Activated CD4-positive, alpha-beta T cell treated with anti-CD3 and anti-CD28 coated beads, Interleukin-2, amount 10 ng/mL, durations not matched to agents 7 days and 5 days (primary cell): Measurements from ENCODE around the gene MICALL1. TPM values are rescaled to one million over a fixed set of nuclear protein-coding genes. Genes with fewer than 3 reads are reported as not detected.

Source experiments
- CTCF ChIA-PET: fragments of 350-600 bp; sonication (Branson Sonifier 250); formaldehyde crosslinking; loops from one replicate; lab custom pipeline; 2021; ENCODE audit warnings: antibody characterized with exemption; lab: Charles Lee
- POLR2A ChIA-PET: fragments of 350-600 bp; sonication (Branson Sonifier 250); formaldehyde crosslinking; loops from one replicate; lab custom pipeline; 2021; ENCODE audit warnings: antibody characterized with exemption; lab: Charles Lee
- DNase-seq: peaks from one replicate; pipeline ENCODE4 v3.0.0-alpha.2; 2020
- H3K27ac Mint-ChIP-seq: one replicate; pipeline ENCODE4 v1.8.0; 2021; ENCODE audit warnings: mild to moderate bottlenecking, moderate library complexity, mixed read lengths
- H3K27me3 Mint-ChIP-seq: one replicate; pipeline ENCODE4 v1.8.0; 2021; ENCODE audit warnings: mixed read lengths
- H3K36me3 Mint-ChIP-seq: one replicate; pipeline ENCODE4 v1.8.0; 2021; ENCODE audit warnings: low read depth, mixed read lengths
- H3K4me1 Mint-ChIP-seq: one replicate; pipeline ENCODE4 v1.8.0; 2021; ENCODE audit warnings: mixed read lengths
- H3K4me3 Mint-ChIP-seq: one replicate; pipeline ENCODE4 v1.8.0; 2021; ENCODE audit warnings: mild to moderate bottlenecking, moderate library complexity, mixed read lengths
- H3K9me3 Mint-ChIP-seq: one replicate; pipeline ENCODE4 v1.8.0; 2021; ENCODE audit warnings: mixed read lengths
- total RNA-seq, 2 experiments: library from RNA; stranded (reverse); gene quantifications; one replicate each; pipeline ENCODE4 v1.2.3, GENCODE V29; 2021

MICALL1 gene
- total RNA-seq, 2 experiments from 2014 or later, result 27.6 to 30.7 TPM

- peaks cover 33% of the 10 kb centered on the region for H3K4me1 Mint-ChIP-seq
- no peak for DNase-seq
- no peaks in the 10 kb centered on the region for H3K9me3 Mint-ChIP-seq
- no peaks in the 10 kb centered on the region for H3K27me3 Mint-ChIP-seq
- no peak overlapping the region for H3K27ac Mint-ChIP-seq
- CTCF ChIA-PET, result interaction anchor here (1.9 kb wide), 1 partner anchor 23 kb away, joined by 6 read pairs; no protein-coding TSS in a partner anchor
- no peak overlapping the region for H3K4me3 Mint-ChIP-seq
- H3K36me3 Mint-ChIP-seq, result peaks cover 2% of the 10 kb centered on the region
- POLR2A ChIA-PET, result no interaction called here
These were observed 5.0 kb downstream of the MICALL1 start for GRCh38 chr22:37910890-37911672.

DNA sequence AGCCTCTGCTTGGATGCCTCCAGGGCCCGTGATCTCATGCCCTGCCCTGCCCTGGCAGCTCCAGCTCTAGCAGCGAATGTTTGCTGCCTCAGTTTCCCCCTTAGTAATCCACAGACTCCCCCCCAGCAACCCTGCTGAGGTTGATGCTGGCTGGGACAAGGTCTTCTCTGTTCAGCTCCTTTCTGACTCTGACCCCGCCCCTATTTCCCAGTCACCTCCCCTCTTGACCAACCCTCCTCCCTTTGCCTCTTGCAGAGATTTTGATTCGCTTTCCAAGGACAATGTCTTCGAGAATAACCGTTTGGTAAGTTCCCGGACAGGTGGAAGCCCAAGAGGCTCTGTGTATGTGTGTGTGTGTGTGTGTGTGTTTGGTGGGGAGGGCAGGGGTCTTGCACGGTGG is 5.6 kb downstream of the MICALL1 start:
- Mint-ChIP-seq H3K4me1 (peaks cover 33% of the 10 kb centered on the region), H3K27ac (no peak overlapping the region), H3K36me3 (peaks cover 6% of the 10 kb centered on the region), H3K9me3 (no peaks in the 10 kb centered on the region), H3K4me3 (no peak overlapping the region), H3K27me3 (no peaks in the 10 kb centered on the region)
- ChIA-PET CTCF (interaction anchor here (1.9 kb wide), 1 partner anchor 22 kb away, joined by 6 read pairs; no protein-coding TSS in a partner anchor), POLR2A (no interaction called here)
- no peak for DNase-seq

GRCh38 chr22:37912171-37912570 is 6.1 kb downstream of the MICALL1 start:
- Mint-ChIP-seq H3K4me1 (peaks cover 30% of the 10 kb centered on the region), H3K4me3 (no peak overlapping the region), H3K27me3 (no peaks in the 10 kb centered on the region), H3K9me3 (no peaks in the 10 kb centered on the region), H3K36me3 (peaks cover 6% of the 10 kb centered on the region), H3K27ac (no peak overlapping the region)
- POLR2A ChIA-PET, result no interaction called here
- CTCF ChIA-PET, result interaction anchor here (1.9 kb wide), 1 partner anchor 22 kb away, joined by 6 read pairs; no protein-coding TSS in a partner anchor
- DNase-seq, result no peak

DNA sequence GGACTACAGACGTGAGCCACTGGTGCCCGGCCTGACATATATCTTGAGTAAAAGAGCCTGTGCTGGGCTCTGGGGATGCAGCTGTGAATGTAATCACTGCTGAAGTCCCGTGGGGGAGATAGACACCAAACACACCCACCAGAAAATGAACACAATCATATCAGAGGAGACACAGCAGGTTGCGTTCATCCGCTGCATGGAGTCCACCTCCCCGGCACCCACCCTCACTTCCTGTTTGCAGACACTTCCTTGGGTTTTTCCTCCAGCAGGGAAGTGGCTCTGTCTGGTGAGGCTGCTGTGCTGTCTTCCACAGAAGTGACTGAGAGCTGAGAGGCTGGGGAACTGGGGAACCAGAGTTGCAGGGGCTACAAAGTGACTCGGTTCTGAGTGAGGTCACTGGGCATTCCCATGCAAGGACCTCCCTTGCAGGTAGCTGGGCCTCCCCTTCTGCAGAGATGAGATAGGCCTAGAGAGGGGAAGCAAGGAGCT is 7.2 kb downstream of the MICALL1 start:
- no peak overlapping the region for H3K4me3 Mint-ChIP-seq
- H3K4me1 Mint-ChIP-seq, result peaks cover 22% of the 10 kb centered on the region
- no peak overlapping the region for H3K27ac Mint-ChIP-seq
- no peaks in the 10 kb centered on the region for H3K9me3 Mint-ChIP-seq
- peaks cover 11% of the 10 kb centered on the region for H3K36me3 Mint-ChIP-seq
- no peak for DNase-seq
- CTCF ChIA-PET, result no interaction called here
- POLR2A ChIA-PET, result no interaction called here
- no peaks in the 10 kb centered on the region for H3K27me3 Mint-ChIP-seq

GRCh38 chr22:37916311-37916710 is 10.2 kb downstream of the MICALL1 start:
- POLR2A ChIA-PET, result interaction anchor here (0.6 kb wide), 1 partner anchor 66 kb away, joined by 4 read pairs; no protein-coding TSS in a partner anchor
- H3K4me3 Mint-ChIP-seq, result no peak overlapping the region
- H3K27me3 Mint-ChIP-seq, result no peaks in the 10 kb centered on the region
- peaks cover 26% of the 10 kb centered on the region for H3K4me1 Mint-ChIP-seq
- H3K9me3 Mint-ChIP-seq, result no peaks in the 10 kb centered on the region
- CTCF ChIA-PET, result interaction anchor here (0.6 to 0.8 kb wide), 2 partner anchors 11 to 39 kb away, joined by 3 to 4 read pairs; partner anchors contain the start of gene MICALL1
- no peak for DNase-seq
- peaks cover 15% of the 10 kb centered on the region for H3K36me3 Mint-ChIP-seq
- H3K27ac Mint-ChIP-seq, result no peak overlapping the region

GRCh38 chr22:37917874-37918548 is 11.9 kb downstream of the MICALL1 start:
- H3K4me3 Mint-ChIP-seq, result no peak overlapping the region
- H3K27ac Mint-ChIP-seq, result no peak overlapping the region
- H3K27me3 Mint-ChIP-seq, result no peaks in the 10 kb centered on the region
- no peak for DNase-seq
- POLR2A ChIA-PET, result no interaction called here
- peaks cover 16% of the 10 kb centered on the region for H3K4me1 Mint-ChIP-seq
- no peaks in the 10 kb centered on the region for H3K9me3 Mint-ChIP-seq
- peaks cover 17% of the 10 kb centered on the region for H3K36me3 Mint-ChIP-seq
- CTCF ChIA-PET, result interaction anchor here (1.6 kb wide), 1 partner anchor 19 kb away, joined by 4 read pairs; no protein-coding TSS in a partner anchor

- ChIA-PET CTCF (interaction anchor here (0.7 to 1.6 kb wide), 3 partner anchors 15 to 101 kb away, joined by 3 to 4 read pairs (median 4); no protein-coding TSS in a partner anchor), POLR2A (no interaction called here)
- Mint-ChIP-seq H3K36me3 (peaks cover 15% of the 10 kb centered on the region), H3K27ac (no peak overlapping the region), H3K9me3 (no peaks in the 10 kb centered on the region), H3K4me1 (peaks cover 11% of the 10 kb centered on the region), H3K4me3 (no peak overlapping the region), H3K27me3 (no peaks in the 10 kb centered on the region)
- DNase-seq, result no peak
These were observed 12.6 kb downstream of the MICALL1 start for GRCh38 chr22:37918580-37919270.

GRCh38 chr22:37920126-37920525 is 14.0 kb downstream of the MICALL1 start:
- H3K27ac Mint-ChIP-seq, result peak overlapping the region; percentile 91
- DNase-seq, result no peak
- peaks cover 15% of the 10 kb centered on the region for H3K36me3 Mint-ChIP-seq
- no peaks in the 10 kb centered on the region for H3K27me3 Mint-ChIP-seq
- H3K4me1 Mint-ChIP-seq, result peaks cover 11% of the 10 kb centered on the region
- peak overlapping the region; percentile 17 for H3K4me3 Mint-ChIP-seq
- POLR2A ChIA-PET, result no interaction called here
- CTCF ChIA-PET, result interaction anchor here (0.7 to 1.4 kb wide), 2 partner anchors 15 to 102 kb away, joined by 3 read pairs; no protein-coding TSS in a partner anchor
- H3K9me3 Mint-ChIP-seq, result no peaks in the 10 kb centered on the region

DNA sequence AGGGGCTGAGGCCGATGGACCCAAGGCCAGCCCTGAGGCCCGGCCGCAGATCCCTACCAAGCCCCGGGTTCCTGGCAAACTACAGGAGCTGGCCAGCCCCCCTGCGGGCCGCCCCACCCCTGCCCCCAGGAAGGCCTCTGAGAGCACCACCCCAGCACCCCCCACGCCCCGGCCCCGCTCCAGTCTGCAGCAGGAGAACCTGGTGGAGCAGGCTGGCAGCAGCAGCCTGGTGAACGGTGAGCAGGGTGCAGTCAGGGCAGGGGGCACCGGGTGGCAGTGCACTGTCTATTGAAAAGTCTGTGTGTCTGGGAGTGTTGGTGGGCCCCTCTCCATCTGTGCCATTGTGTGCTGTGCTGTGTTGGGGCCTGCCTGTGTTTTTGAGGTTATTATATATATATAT is 16.1 kb downstream of the MICALL1 start:
- CTCF ChIA-PET, result no interaction called here
- no peak overlapping the region for H3K27ac Mint-ChIP-seq

GRCh38 chr22:37923927-37924326 is 17.8 kb downstream of the MICALL1 start:
- CTCF ChIA-PET, result no interaction called here
- Mint-ChIP-seq H3K9me3 (no peaks in the 10 kb centered on the region), H3K27ac (no peak overlapping the region), H3K36me3 (peaks cover 12% of the 10 kb centered on the region), H3K27me3 (no peaks in the 10 kb centered on the region), H3K4me1 (peaks cover 8% of the 10 kb centered on the region), H3K4me3 (no peak overlapping the region)
- DNase-seq, result no peak
- POLR2A ChIA-PET, result no interaction called here

More for the DNA sequence above, 16.1 kb downstream of the MICALL1 start:
- POLR2A ChIA-PET, result no interaction called here
- Mint-ChIP-seq H3K9me3 (no peaks in the 10 kb centered on the region), H3K27me3 (no peaks in the 10 kb centered on the region), H3K4me3 (no peak overlapping the region), H3K4me1 (peaks cover 11% of the 10 kb centered on the region), H3K36me3 (peaks cover 11% of the 10 kb centered on the region)
- DNase-seq, result no peak

DNA sequence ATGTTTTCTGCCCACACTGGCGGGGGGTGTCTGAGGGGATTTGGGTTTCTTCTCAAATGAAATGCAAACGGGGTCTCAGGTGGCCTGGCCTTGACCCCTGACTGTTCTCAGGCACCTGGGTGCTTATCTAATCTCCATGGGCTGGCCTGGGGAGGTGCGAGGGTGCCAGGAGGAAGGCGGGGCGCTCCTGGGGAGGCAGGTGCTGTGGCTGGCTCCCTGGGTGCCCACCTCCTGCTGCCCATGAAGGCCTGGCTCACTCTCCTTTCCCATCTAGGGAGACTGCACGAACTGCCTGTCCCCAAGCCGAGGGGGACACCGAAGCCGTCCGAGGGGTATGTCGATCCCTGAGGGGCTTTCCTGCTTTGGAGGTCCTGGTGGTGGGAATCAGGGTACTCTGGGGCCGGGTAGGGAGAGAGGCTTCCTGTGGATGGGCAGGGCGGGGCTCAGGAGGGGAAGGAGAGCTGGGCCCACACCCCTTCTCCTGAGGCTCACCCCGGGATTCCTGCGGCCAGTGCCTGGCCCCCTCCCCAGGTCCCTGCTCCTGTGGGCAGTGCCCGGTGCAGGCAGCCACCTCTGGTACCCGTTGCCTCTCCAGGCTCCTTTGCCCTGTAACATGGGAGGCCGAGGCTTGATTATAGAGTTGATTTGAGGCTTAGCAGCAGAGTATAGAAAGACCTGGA is 18.4 kb downstream of the MICALL1 start:
- peaks cover 8% of the 10 kb centered on the region for H3K4me1 Mint-ChIP-seq
- no peaks in the 10 kb centered on the region for H3K9me3 Mint-ChIP-seq
- H3K27me3 Mint-ChIP-seq, result no peaks in the 10 kb centered on the region
- DNase-seq, result no peak
- ChIA-PET CTCF (no interaction called here), POLR2A (no interaction called here)
- no peak overlapping the region for H3K27ac Mint-ChIP-seq
- no peak overlapping the region for H3K4me3 Mint-ChIP-seq
- H3K36me3 Mint-ChIP-seq, result peaks cover 14% of the 10 kb centered on the region

DNA sequence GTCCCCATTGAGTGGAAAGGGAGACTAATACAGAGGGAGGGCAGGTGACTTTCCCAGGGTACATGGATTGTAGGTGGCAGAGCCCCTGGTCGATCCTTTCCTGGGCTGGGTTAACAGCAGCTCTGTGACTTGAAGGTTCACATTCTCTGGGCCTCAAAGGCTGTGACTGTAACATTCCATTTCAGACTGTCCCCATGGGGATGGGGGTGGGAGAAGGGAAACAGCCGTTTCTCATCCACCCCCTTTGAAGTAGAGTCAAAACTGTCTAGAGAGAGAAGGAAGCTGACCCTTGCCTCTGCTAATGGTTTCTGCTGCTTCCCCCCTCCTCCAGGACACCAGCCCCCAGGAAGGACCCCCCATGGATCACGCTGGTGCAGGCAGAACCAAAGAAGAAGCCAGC is 19.2 kb downstream of the MICALL1 start:
- H3K27ac Mint-ChIP-seq, result no peak overlapping the region
- H3K9me3 Mint-ChIP-seq, result no peaks in the 10 kb centered on the region
- DNase-seq, result no peak
- H3K4me1 Mint-ChIP-seq, result peaks cover under 1% of the 10 kb centered on the region
- ChIA-PET CTCF (no interaction called here), POLR2A (no interaction called here)
- no peak overlapping the region for H3K4me3 Mint-ChIP-seq
- no peaks in the 10 kb centered on the region for H3K27me3 Mint-ChIP-seq
- peaks cover 10% of the 10 kb centered on the region for H3K36me3 Mint-ChIP-seq
